Calu3 (cell line): ENCODE measurements around the gene TMEM256. TPM values are rescaled to one million over a fixed set of nuclear protein-coding genes. Genes with fewer than 3 reads are reported as not detected.

Source experiments
- BruUV-seq: library from RNA; stranded (reverse); fragments of 400-500 nt; replicated peaks from 2 replicates; lab custom pipeline; 2021; lab: Mats Ljungman, UMichigan
- CTCF ChIA-PET: fragments of 300-600 bp; sonication (Branson Sonifier 250); formaldehyde crosslinking; loops from one replicate; lab custom pipeline; 2022; ENCODE audit warnings: antibody characterized with exemption; lab: Charles Lee
- DNase-seq: peaks from one replicate; pipeline ENCODE4 v3.0.0; 2022
- H3K27ac Mint-ChIP-seq: one replicate; pipeline ENCODE4 v1.8.0; 2022; ENCODE audit warnings: mixed read lengths; ENCODE audit not compliant: unreplicated experiment
- H3K27me3 Mint-ChIP-seq: one replicate; pipeline ENCODE4 v1.8.0; 2022; ENCODE audit warnings: mixed read lengths; ENCODE audit not compliant: unreplicated experiment
- H3K36me3 Mint-ChIP-seq: one replicate; pipeline ENCODE4 v1.8.0; 2022; ENCODE audit warnings: mild to moderate bottlenecking, moderate library complexity, mixed read lengths; ENCODE audit not compliant: insufficient read depth, unreplicated experiment
- H3K4me1 Mint-ChIP-seq: one replicate; pipeline ENCODE4 v1.8.0; 2022; ENCODE audit warnings: mild to moderate bottlenecking, low read depth, mixed read lengths; ENCODE audit not compliant: unreplicated experiment
- H3K4me3 Mint-ChIP-seq: one replicate; pipeline ENCODE4 v1.8.0; 2022; ENCODE audit warnings: mild to moderate bottlenecking, low read depth, moderate library complexity, mixed read lengths; ENCODE audit not compliant: unreplicated experiment
- H3K9me3 Mint-ChIP-seq: one replicate; pipeline ENCODE4 v1.8.0; 2022; ENCODE audit warnings: low read depth, mixed read lengths; ENCODE audit not compliant: unreplicated experiment
- intact Hi-C: fragments of 100-400 bp; cut with micrococcal nuclease; formaldehyde crosslinking; loops from one replicate; pipeline ENCODE4 v1.10.0; 2022; ENCODE audit not compliant: unreplicated experiment
- total RNA-seq: library from RNA; stranded (reverse); gene quantifications from 2 replicates; pipeline ENCODE4 v1.2.3, GENCODE V29; 2022
- TF ChIP-seq, protein P1 (sequence below): fragments of 200-600 bp; IDR thresholded peaks from one replicate; pipeline ENCODE4 v1.8.0; 2022; ENCODE audit warnings: antibody characterized with exemption; ENCODE audit not compliant: unreplicated experiment

The TMEM256 gene
- total RNA-seq, 1 experiment from 2014 or later: 47.8 TPM

DNA sequence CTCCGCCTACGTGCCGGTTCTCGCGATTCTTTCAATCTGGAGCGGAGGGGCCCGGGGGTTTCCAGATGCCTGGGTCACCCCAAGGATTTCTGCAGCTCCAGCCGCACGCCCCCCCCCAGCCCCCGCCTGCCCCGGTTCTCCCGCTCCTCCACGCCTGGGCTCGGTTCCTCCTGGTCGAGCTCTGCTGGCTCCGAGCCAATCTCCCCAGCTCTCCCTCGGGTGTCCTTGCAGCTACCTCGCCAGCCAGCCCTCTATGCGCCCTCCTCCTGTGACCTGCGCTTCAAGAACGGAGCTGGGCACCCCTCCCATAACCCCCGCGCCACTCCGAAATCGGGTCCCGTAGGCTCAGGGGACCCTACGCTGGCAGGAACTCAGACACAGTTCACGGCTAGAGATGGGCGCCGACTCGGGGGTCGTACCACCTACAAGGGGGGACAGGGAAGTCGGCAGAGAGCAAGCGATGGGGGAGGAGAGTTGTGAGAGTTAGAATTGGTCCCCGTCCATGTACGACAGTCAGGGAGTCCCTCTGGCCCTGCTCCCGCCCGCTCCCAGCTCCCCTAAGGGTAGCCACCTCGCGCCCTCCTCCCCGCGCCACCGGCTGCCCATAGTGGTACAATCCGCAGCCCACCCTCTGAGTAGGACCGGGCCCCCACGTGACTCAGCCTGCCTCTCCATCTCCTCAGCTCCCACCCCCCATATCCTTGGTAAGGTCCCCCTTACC lies 36.4 kb upstream of the TMEM256 start:
- peaks cover 7% of the 10 kb centered on the region for H3K4me1 Mint-ChIP-seq
- CTCF ChIA-PET: no interaction called here
- no TSS peak for BruUV-seq

DNA sequence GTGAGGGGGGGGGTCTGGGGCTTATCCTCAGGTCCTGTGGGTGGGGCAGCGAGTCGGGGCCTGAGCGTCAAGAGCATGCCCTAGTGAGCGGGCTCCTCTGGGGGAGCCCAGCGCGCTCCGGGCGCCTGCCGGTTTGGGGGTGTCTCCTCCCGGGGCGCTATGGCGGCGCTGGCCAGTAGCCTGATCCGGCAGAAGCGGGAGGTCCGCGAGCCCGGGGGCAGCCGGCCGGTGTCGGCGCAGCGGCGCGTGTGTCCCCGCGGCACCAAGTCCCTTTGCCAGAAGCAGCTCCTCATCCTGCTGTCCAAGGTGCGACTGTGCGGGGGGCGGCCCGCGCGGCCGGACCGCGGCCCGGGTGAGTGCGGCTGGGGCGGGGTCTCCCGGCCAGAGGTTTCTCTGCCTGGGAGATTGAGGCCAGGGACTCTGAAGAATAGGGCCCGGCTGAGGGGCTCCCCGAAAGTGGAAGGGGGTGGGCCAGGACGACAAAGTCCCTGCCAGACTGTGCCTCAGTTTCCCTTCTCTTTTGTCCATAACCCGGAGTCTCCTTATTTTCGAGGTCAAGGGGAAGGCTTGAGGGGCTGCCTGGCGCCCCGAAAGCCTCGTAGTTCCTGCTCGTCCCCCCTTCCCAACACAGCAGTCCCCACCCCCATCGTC lies 35.7 kb upstream of the TMEM256 start, which contains the start of gene FGF11:
FGF11 (plus strand) TSS at position 51 of the 651 bp plus-strand sequence; CDS start at position 160, 109 bp downstream.
- Mint-ChIP-seq H3K27me3 (peaks cover 62% of the 10 kb centered on the region), H3K27ac (peak within 1 kb of the TSS; percentile 72), H3K4me3 (peak within 1 kb of the TSS; percentile 72), H3K36me3 (peaks cover 38% of the 10 kb centered on the region), H3K4me1 (peaks cover 7% of the 10 kb centered on the region), H3K9me3 (no peaks in the 10 kb centered on the region)
- DNase-seq: no peak
- intact Hi-C loops: loop anchor here (5.0 kb wide), 3 partner anchors 38 to 123 kb away; partner anchors contain the start of genes KCTD11, SENP3 and ZBTB4
- TF ChIP-seq, protein P1, sequence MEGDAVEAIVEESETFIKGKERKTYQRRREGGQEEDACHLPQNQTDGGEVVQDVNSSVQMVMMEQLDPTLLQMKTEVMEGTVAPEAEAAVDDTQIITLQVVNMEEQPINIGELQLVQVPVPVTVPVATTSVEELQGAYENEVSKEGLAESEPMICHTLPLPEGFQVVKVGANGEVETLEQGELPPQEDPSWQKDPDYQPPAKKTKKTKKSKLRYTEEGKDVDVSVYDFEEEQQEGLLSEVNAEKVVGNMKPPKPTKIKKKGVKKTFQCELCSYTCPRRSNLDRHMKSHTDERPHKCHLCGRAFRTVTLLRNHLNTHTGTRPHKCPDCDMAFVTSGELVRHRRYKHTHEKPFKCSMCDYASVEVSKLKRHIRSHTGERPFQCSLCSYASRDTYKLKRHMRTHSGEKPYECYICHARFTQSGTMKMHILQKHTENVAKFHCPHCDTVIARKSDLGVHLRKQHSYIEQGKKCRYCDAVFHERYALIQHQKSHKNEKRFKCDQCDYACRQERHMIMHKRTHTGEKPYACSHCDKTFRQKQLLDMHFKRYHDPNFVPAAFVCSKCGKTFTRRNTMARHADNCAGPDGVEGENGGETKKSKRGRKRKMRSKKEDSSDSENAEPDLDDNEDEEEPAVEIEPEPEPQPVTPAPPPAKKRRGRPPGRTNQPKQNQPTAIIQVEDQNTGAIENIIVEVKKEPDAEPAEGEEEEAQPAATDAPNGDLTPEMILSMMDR: no peak
- BruUV-seq: no TSS peak
- CTCF ChIA-PET: no interaction called here

More for the DNA sequence above, 36.4 kb upstream of the TMEM256 start:
- DNase-seq: peak; percentile 38
- TF ChIP-seq, protein P1: no peak
- Mint-ChIP-seq H3K27me3 (peaks cover 62% of the 10 kb centered on the region), H3K4me3 (peak overlapping the region; percentile 72), H3K9me3 (no peaks in the 10 kb centered on the region), H3K27ac (peak overlapping the region; percentile 47), H3K36me3 (peaks cover 34% of the 10 kb centered on the region)
- intact Hi-C loops: no loop called here

DNA sequence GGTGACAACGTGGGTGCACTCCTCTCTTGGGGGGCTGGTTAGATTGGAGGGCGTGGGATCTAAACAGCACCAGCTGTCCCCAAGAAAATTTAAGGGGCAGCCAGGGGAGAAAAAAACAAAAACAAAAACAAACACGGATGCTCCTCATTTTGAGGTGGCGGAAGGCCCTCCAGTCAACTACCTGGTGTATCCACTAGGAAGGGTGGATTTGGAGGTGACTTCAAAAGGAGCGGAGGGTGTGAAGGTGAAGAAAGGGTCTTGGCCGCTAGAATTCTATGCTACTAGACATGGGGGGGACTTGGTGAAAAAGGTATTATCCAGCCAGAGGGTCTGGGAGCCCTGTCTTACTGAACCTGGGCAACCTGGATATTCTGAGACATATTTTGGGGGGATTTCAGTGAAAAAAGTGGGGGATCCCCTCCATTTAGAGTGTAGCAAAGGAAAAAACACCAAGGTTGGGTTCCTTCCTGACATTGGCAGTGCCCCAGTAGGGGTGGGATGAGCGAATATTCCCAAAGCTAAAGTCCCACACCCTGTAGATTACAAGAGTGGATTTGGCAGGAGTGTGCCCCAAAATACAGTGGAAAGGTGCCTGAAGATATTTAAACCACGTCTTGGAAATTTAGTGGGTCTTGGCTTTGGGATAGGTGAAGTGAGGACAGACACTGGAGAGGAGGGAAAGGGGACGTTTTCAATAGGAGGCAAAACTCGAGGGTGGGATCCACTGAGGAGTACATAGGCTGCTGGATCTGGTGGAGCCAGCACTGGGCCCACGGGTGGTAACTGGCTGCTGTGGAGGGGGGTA lies 35.0 kb upstream of the TMEM256 start:
- Mint-ChIP-seq H3K4me1 (peaks cover 7% of the 10 kb centered on the region), H3K27ac (peak overlapping the region; percentile 72), H3K4me3 (peak overlapping the region; percentile 72), H3K36me3 (peaks cover 38% of the 10 kb centered on the region), H3K9me3 (no peaks in the 10 kb centered on the region), H3K27me3 (peaks cover 60% of the 10 kb centered on the region)
- BruUV-seq: no TSS peak
- intact Hi-C loops: loop anchor here (5.0 kb wide), 3 partner anchors 38 to 123 kb away; partner anchors contain the start of genes KCTD11, SENP3 and ZBTB4
- TF ChIP-seq, protein P1: no peak
- CTCF ChIA-PET: no interaction called here
- no peak for DNase-seq

DNA sequence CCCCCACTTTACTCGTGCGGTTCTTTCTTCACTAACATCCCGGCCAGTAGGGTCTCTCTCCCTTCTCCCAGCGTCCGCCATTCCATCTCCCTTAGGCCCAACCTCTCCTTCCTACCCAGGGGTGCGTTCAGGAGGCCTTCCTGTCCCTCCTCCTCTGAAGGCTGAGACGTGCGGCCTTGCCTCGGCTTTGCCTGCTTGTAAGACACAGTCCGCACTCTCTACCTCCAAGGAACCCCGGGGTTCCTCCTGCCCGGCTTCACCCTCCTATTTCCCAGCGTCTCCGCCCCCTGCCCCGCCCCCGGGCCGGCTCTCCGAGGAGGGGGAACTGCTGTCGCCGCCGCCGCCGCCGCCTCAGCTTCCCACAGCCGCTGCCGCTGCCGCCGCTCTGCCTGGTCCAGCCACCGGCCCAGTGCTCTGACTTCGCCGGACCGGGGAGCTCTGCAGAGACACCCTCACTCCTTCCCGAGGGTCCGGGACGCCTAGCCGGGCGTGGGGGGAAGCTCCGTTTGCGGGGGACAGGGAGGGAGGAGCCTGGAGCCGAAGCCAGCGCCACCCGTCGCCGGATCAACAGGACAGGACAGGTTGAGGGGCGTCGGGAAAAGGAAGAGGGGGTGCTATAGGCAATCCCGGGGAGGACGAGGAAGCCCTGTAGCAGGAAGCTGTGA lies 34.2 kb upstream of the TMEM256 start:
- H3K36me3 Mint-ChIP-seq: peaks cover 38% of the 10 kb centered on the region
- peaks cover 7% of the 10 kb centered on the region for H3K4me1 Mint-ChIP-seq
- no peak for DNase-seq
- no peaks in the 10 kb centered on the region for H3K9me3 Mint-ChIP-seq
- peaks cover 53% of the 10 kb centered on the region for H3K27me3 Mint-ChIP-seq
- peak overlapping the region; percentile 75 for H3K4me3 Mint-ChIP-seq
- intact Hi-C loops: loop anchor here (5.0 kb wide), 3 partner anchors 39 to 124 kb away; partner anchors contain the start of genes KCTD11, SENP3 and ZBTB4
- TF ChIP-seq, protein P1: no peak
- no TSS peak for BruUV-seq
- H3K27ac Mint-ChIP-seq: no peak overlapping the region
- CTCF ChIA-PET: no interaction called here
